ENCODE results near the gene SUGCT. TPM values are rescaled to one million over a fixed set of nuclear protein-coding genes. Genes with fewer than 3 reads are reported as not detected.
"Not testable (repeated sequence)": the region's sequence is repeated elsewhere in the genome, so short reads cannot be mapped to it uniquely, and the experiment has no call there.

Gene SUGCT
- total RNA-seq, 1 donor from 2014 or later = 1.6 TPM

DNA sequence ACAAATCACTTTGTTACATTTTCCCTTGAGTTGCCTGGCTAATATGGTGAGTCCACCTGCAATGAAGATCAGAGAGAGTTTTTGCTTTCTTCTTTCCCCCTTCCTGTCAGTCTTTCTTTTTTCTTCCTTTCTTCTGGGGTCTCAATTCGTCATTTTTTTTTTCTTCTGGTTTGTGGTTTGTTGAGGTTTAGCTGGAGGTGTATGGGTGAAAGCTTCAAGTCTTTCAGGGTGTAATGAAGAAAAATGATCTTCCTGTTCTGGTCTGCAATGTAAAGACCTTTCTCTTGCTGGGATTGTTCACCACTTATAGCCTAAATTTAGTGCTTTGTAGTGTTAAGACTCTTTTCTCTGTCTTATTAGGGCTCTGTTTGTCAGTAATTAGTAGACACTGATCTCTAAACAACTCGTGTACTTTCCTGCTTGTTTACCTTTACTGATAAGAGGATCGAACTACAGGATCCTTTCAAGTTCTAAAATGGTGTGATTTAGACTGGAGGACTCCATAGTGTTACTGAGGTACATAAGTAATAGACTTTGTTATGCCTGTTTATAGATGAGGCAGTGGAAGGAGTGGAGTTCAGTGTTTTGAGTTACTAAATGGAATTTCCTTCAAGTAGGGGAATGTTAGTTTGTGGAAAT lies 129.1 kb downstream of the SUGCT start:
- Mint-ChIP-seq H3K4me1 (ENCODE audit: unreplicated experiment) (no peaks in the 10 kb centered on the region), H3K27ac (ENCODE audit: unreplicated experiment) (no peak overlapping the region), H3K36me3 (ENCODE audit: low read depth, unreplicated experiment) (no peaks in the 10 kb centered on the region), H3K4me3 (ENCODE audit: unreplicated experiment) (no peak overlapping the region), H3K27me3 (ENCODE audit: unreplicated experiment) (no peaks in the 10 kb centered on the region), H3K9me3 (ENCODE audit: unreplicated experiment) (no peaks in the 10 kb centered on the region)
- DNase-seq (ENCODE audit: low spot score) = no peak
- TF ChIP-seq, protein P1, sequence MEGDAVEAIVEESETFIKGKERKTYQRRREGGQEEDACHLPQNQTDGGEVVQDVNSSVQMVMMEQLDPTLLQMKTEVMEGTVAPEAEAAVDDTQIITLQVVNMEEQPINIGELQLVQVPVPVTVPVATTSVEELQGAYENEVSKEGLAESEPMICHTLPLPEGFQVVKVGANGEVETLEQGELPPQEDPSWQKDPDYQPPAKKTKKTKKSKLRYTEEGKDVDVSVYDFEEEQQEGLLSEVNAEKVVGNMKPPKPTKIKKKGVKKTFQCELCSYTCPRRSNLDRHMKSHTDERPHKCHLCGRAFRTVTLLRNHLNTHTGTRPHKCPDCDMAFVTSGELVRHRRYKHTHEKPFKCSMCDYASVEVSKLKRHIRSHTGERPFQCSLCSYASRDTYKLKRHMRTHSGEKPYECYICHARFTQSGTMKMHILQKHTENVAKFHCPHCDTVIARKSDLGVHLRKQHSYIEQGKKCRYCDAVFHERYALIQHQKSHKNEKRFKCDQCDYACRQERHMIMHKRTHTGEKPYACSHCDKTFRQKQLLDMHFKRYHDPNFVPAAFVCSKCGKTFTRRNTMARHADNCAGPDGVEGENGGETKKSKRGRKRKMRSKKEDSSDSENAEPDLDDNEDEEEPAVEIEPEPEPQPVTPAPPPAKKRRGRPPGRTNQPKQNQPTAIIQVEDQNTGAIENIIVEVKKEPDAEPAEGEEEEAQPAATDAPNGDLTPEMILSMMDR (IDR thresholded peaks at IDR 0.05; ENCODE audit: unreplicated experiment) = no peak

DNA sequence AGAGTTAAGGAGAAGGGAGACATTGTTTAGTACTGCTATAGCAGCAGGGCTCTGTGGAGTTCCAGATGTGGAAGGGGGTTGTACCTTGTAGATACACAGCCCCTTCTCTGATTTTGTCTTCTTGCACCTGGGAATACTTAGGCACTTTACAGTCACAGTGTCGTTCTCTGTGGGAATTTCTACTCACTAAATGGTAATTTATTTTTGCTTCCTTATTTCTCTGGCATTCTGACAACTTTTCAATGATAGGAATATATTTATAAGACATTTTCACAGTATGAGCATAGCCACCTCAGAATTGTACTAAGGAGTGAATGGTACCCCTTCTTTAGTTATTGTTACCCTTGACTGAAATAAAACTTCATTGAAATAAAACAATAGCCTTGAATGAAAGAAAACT lies 132.8 kb downstream of the SUGCT start:
- no peak overlapping the region for H3K4me3 Mint-ChIP-seq (ENCODE audit: unreplicated experiment)
- no peak overlapping the region for H3K27ac Mint-ChIP-seq (ENCODE audit: unreplicated experiment)
- H3K9me3 Mint-ChIP-seq (ENCODE audit: unreplicated experiment) = no peaks in the 10 kb centered on the region
- H3K36me3 Mint-ChIP-seq (ENCODE audit: low read depth, unreplicated experiment) = no peaks in the 10 kb centered on the region
- H3K4me1 Mint-ChIP-seq (ENCODE audit: unreplicated experiment) = no peaks in the 10 kb centered on the region
- TF ChIP-seq, protein P1 (IDR thresholded peaks at IDR 0.05; ENCODE audit: unreplicated experiment) = no peak
- no peak for DNase-seq (ENCODE audit: low spot score)
- H3K27me3 Mint-ChIP-seq (ENCODE audit: unreplicated experiment) = no peaks in the 10 kb centered on the region

GRCh38 chr7:40268810-40269209 lies 134.0 kb downstream of the SUGCT start:
- not testable (repeated sequence) for H3K27me3 Mint-ChIP-seq (ENCODE audit: unreplicated experiment); H3K27ac Mint-ChIP-seq (ENCODE audit: unreplicated experiment); H3K36me3 Mint-ChIP-seq (ENCODE audit: low read depth, unreplicated experiment); H3K9me3 Mint-ChIP-seq (ENCODE audit: unreplicated experiment); DNase-seq (ENCODE audit: low spot score); H3K4me1 Mint-ChIP-seq (ENCODE audit: unreplicated experiment); H3K4me3 Mint-ChIP-seq (ENCODE audit: unreplicated experiment)

GRCh38 chr7:40276061-40276460 lies 141.3 kb downstream of the SUGCT start:
- H3K4me3 Mint-ChIP-seq (ENCODE audit: unreplicated experiment) = no peak overlapping the region
- DNase-seq (ENCODE audit: low spot score) = no peak
- no peaks in the 10 kb centered on the region for H3K27me3 Mint-ChIP-seq (ENCODE audit: unreplicated experiment)
- no peaks in the 10 kb centered on the region for H3K9me3 Mint-ChIP-seq (ENCODE audit: unreplicated experiment)
- TF ChIP-seq, protein P1 (IDR thresholded peaks at IDR 0.05; ENCODE audit: unreplicated experiment) = no peak
- H3K36me3 Mint-ChIP-seq (ENCODE audit: low read depth, unreplicated experiment) = no peaks in the 10 kb centered on the region
- H3K27ac Mint-ChIP-seq (ENCODE audit: unreplicated experiment) = no peak overlapping the region
- no peaks in the 10 kb centered on the region for H3K4me1 Mint-ChIP-seq (ENCODE audit: unreplicated experiment)

- Mint-ChIP-seq H3K27me3 (ENCODE audit: unreplicated experiment) (no peaks in the 10 kb centered on the region), H3K27ac (ENCODE audit: unreplicated experiment) (no peak overlapping the region), H3K4me3 (ENCODE audit: unreplicated experiment) (no peak overlapping the region), H3K4me1 (ENCODE audit: unreplicated experiment) (no peaks in the 10 kb centered on the region), H3K9me3 (ENCODE audit: unreplicated experiment) (no peaks in the 10 kb centered on the region), H3K36me3 (ENCODE audit: low read depth, unreplicated experiment) (no peaks in the 10 kb centered on the region)
- TF ChIP-seq, protein P1 (IDR thresholded peaks at IDR 0.05; ENCODE audit: unreplicated experiment) = no peak
- DNase-seq (ENCODE audit: low spot score) = no peak
Observed at GRCh38 chr7:40279991-40280390, 145.2 kb downstream of the SUGCT start.

All from endothelial cell (in vitro differentiated cells).